HepG2 (cell line): ENCODE data around the gene IFT27. TPM values are rescaled to one million over a fixed set of nuclear protein-coding genes. Genes with fewer than 3 reads are reported as not detected.
A peak's percentile ranks its signal among the peaks of the same experiment; 100 is the strongest.

Source experiments
- ATAC-seq: fragments of 200-7000 bp; cut with Tn5 transposase; 3 replicates; pipeline ENCODE4 v1.9.1; 2020; ENCODE audit warnings: mild to moderate bottlenecking, moderate library complexity
- BruUV-seq: library from RNA; stranded (reverse); fragments of 400-500 nt; replicated peaks from 2 replicates; lab custom pipeline; 2021; lab: Mats Ljungman, UMichigan
- CTCF ChIA-PET: fragments of 300-600 bp; formaldehyde crosslinking; extraction: SDS; loops from one replicate; lab custom pipeline; 2021; ENCODE audit warnings: low total read pairs, inconsistent platforms, low intra/inter-chr PET ratio; lab: Yijun Ruan, JAX
- POLR2A ChIA-PET: fragments of 350-600 bp; sonication (Branson Sonifier 250); formaldehyde crosslinking; loops from one replicate; lab custom pipeline; 2020; ENCODE audit warnings: antibody characterized with exemption, inconsistent platforms; lab: Yijun Ruan, JAX
- DNase-seq: peaks from one replicate; pipeline ENCODE4 v3.0.0-alpha.2; 2015; ENCODE audit warnings: low spot score
- FAIRE-seq: peaks from 3 replicates; lab custom pipeline; 2011; peaks lifted over from hg19 to GRCh38; lab: Jason Lieb, UNC
- H2AFZ ChIP-seq: one replicate; pipeline ENCODE4 v1.6.1; 2011; ENCODE audit warnings: low read length, inconsistent platforms
- H3K27ac ChIP-seq: fragments of 300-600 bp; 3 replicates; pipeline ENCODE4 v1.8.0; 2011; ENCODE audit warnings: mixed run types, mild to moderate bottlenecking, mixed read lengths, low read length, inconsistent platforms; ENCODE audit not compliant: insufficient read depth; ENCODE audit errors: extremely low read length
- H3K27me3 ChIP-seq, 2 experiments: fragments of 200-600 bp in 1 of 2; 2 replicates in 1 of 2; 3 replicates in 1 of 2; pipeline versions ENCODE4 v1.6.0 to v1.8.0; 2011; ENCODE audit warnings: low read length in 2 of 2, mild to moderate bottlenecking in 2 of 2, moderate library complexity in 2 of 2, inconsistent platforms in 1 of 2; ENCODE audit not compliant: insufficient read depth in 2 of 2, control insufficient read depth in 1 of 2
- H3K36me3 ChIP-seq, 2 experiments: fragments of 200-600 bp in 1 of 2; replicated peaks in 1 of 2; 2 replicates in 1 of 2; 3 replicates in 1 of 2; pipeline versions ENCODE4 v1.5.1 to v1.8.0; 2011; ENCODE audit warnings: low read length in 2 of 2, inconsistent platforms in 1 of 2; ENCODE audit not compliant: insufficient read depth in 2 of 2, control insufficient read depth in 1 of 2
- H3K4me1 ChIP-seq: 2 replicates; pipeline ENCODE4 v1.5.1; 2012; ENCODE audit warnings: low read length, inconsistent platforms; ENCODE audit not compliant: insufficient read depth
- H3K4me2 ChIP-seq: 2 replicates; pipeline ENCODE4 v1.6.0; 2011; ENCODE audit warnings: low read depth, low read length, inconsistent platforms
- H3K4me3 ChIP-seq, 3 experiments: fragments of 200-600 bp in 1 of 3; sonication (generic), shearing (Covaris generic) in 1 of 3; replicated peaks in 1 of 3; 2 replicates each; pipeline ENCODE4 v1.5.1; 2011 to 2016; ENCODE audit warnings: low read length in 3 of 3, inconsistent platforms in 2 of 3, low read depth in 2 of 3, mild to moderate bottlenecking in 2 of 3, control low read depth in 1 of 3, mixed read lengths in 1 of 3; ENCODE audit not compliant: insufficient read depth in 1 of 3
- H3K79me2 ChIP-seq: one replicate; pipeline ENCODE4 v1.6.1; 2011; ENCODE audit warnings: low read length, inconsistent platforms; ENCODE audit not compliant: insufficient read depth
- H3K9ac ChIP-seq: 2 replicates; pipeline ENCODE4 v1.6.0; 2011; ENCODE audit warnings: mild to moderate bottlenecking, low read depth, low read length, inconsistent platforms; ENCODE audit not compliant: insufficient read depth
- H3K9me3 ChIP-seq: 2 replicates; pipeline ENCODE4 v1.5.1; 2012; ENCODE audit warnings: mild to moderate bottlenecking, low read length
- H4K20me1 ChIP-seq: 2 replicates; pipeline ENCODE4 v1.6.0; 2011; ENCODE audit warnings: inconsistent platforms, mild to moderate bottlenecking, low read length, moderate library complexity; ENCODE audit not compliant: insufficient read depth
- BRCA1 ChIP-seq: sonication (generic); formaldehyde crosslinking; IDR thresholded peaks from 2 replicates; pipeline ENCODE4 v1.4.0; 2020; ENCODE audit warnings: missing genetic modification reagents
- DNMT1 ChIP-seq: sonication (generic); formaldehyde crosslinking; IDR thresholded peaks from 2 replicates; pipeline ENCODE4 v1.5.1; 2020; ENCODE audit warnings: mild to moderate bottlenecking, missing genetic modification reagents
- ESRRA ChIP-seq: sonication (generic); formaldehyde crosslinking; IDR thresholded peaks from 2 replicates; pipeline ENCODE4 v1.5.1; 2020; ENCODE audit warnings: mild to moderate bottlenecking, low read depth, missing genetic modification reagents
- HOXA3 ChIP-seq: sonication (generic); formaldehyde crosslinking; IDR thresholded peaks from 2 replicates; pipeline ENCODE4 v1.5.0; 2020; ENCODE audit warnings: missing genetic modification reagents
- MAFK ChIP-seq, 2 experiments: IDR thresholded peaks in 1 of 2; conservative IDR thresholded peaks in 1 of 2; 2 replicates each; pipeline ENCODE4 v1.6.1; 2011; ENCODE audit warnings: improper control_type of control experiment in 2 of 2, low read length in 2 of 2
- NFYC ChIP-seq: IDR thresholded peaks from 2 replicates; pipeline ENCODE4 v1.6.1; 2016; ENCODE audit warnings: missing genetic modification reagents, missing compliant biosample characterization
- PHF8 ChIP-seq: sonication (generic); formaldehyde crosslinking; IDR thresholded peaks from 2 replicates; pipeline ENCODE4 v1.5.0; 2020; ENCODE audit warnings: missing genetic modification reagents
- POGK ChIP-seq: sonication (generic); formaldehyde crosslinking; conservative IDR thresholded peaks from 2 replicates; pipeline ENCODE4 v1.8.0; 2022; ENCODE audit warnings: mild to moderate bottlenecking, moderate library complexity, missing genetic modification reagents
- PREB ChIP-seq: sonication (generic); formaldehyde crosslinking; IDR thresholded peaks from 2 replicates; pipeline ENCODE4 v1.4.0; 2020; ENCODE audit warnings: missing genetic modification reagents
- RAD21 ChIP-seq: fragments of 450-650 bp; formaldehyde crosslinking; IDR thresholded peaks from 2 replicates; pipeline ENCODE4 v1.5.0; 2020; ENCODE audit warnings: mild to moderate bottlenecking
- YEATS2 ChIP-seq: sonication (generic); formaldehyde crosslinking; IDR thresholded peaks from 2 replicates; pipeline ENCODE4 v1.4.0; 2020; ENCODE audit warnings: missing genetic modification reagents, borderline replicate concordance
- ZBTB14 ChIP-seq: sonication (generic); formaldehyde crosslinking; IDR thresholded peaks from 2 replicates; pipeline ENCODE4 v1.4.0; 2020; ENCODE audit warnings: missing genetic modification reagents
- ZBTB25 ChIP-seq: IDR thresholded peaks from 2 replicates; pipeline ENCODE4 v1.6.1; 2018; ENCODE audit warnings: missing genetic modification reagents
- ZEB1 ChIP-seq: IDR thresholded peaks from 2 replicates; pipeline ENCODE4 v1.6.1; 2012; ENCODE audit warnings: mild to moderate bottlenecking, low read depth, inconsistent platforms; ENCODE audit not compliant: insufficient replicate concordance
- ZKSCAN5 ChIP-seq: sonication (generic); formaldehyde crosslinking; IDR thresholded peaks from 2 replicates; pipeline ENCODE4 v1.5.1; 2020; ENCODE audit warnings: mild to moderate bottlenecking, missing genetic modification reagents
- ZNF543 ChIP-seq: sonication (generic); formaldehyde crosslinking; IDR thresholded peaks from 2 replicates; pipeline ENCODE4 v1.4.0; 2020; ENCODE audit warnings: mild to moderate bottlenecking, missing genetic modification reagents
- ZNF83 ChIP-seq: sonication (generic); formaldehyde crosslinking; IDR thresholded peaks from 2 replicates; pipeline ENCODE4 v1.4.0; 2020; ENCODE audit warnings: missing genetic modification reagents, mild to moderate bottlenecking, borderline replicate concordance
- WGBS: methylation state at CpG from one replicate; pipeline ENCODE4 v1.1.6; 2017; ENCODE audit warnings: low lambda C conversion rate; 5-methylcytosine and 5-hydroxymethylcytosine counted together
- in situ Hi-C: cut with HindIII; loops from 2 replicates; pipeline ENCODE4 v1.10.0; 2017; ENCODE audit warnings: low pct_unique_long_range_greater_than_20kb; ENCODE audit not compliant: extremely low pct_ligation_motif_present
- intact Hi-C: fragments of 100-400 bp; cut with micrococcal nuclease; formaldehyde crosslinking; loops from one replicate; pipeline ENCODE4 v1.10.0; 2022; ENCODE audit not compliant: unreplicated experiment
- polyA plus RNA-seq, 8 experiments: library from polyadenylated mRNA; depleted of rRNA in 3 of 8; stranded (reverse) in 7 of 8; unstranded in 1 of 8; fragments of >200 nt; fragmentation: Illumina TruSeq in 4 of 8; extraction: Trizol in 4 of 8; gene quantifications; 2 replicates each; pipeline versions ENCODE4 v1.2.1 to v1.2.3, GENCODE V29; 2011 to 2016; ENCODE audit warnings: low read depth in 4 of 8, missing spikeins in 1 of 8, mixed read lengths in 1 of 8; ENCODE audit not compliant: insufficient read depth in 1 of 8
- total RNA-seq, 5 experiments: library from RNA; depleted of rRNA; stranded (reverse); fragments of >200 nt; fragmentation: Illumina TruSeq; extraction: Trizol; gene quantifications; 2 replicates each; pipeline ENCODE4 v1.2.3, GENCODE V29; 2016; ENCODE audit warnings: low read depth in 1 of 5

The IFT27 gene
- total and polyA plus RNA-seq, 2 of the 13 experiments (the other 11 are each of a cell fraction or from before 2014, with no cell fraction given): 0.25 to 0.33 TPM

- ChIA-PET POLR2A (no interaction called here), CTCF (no interaction called here)
- H3K4me1 ChIP-seq: no peaks in the 10 kb centered on the region
- ATAC-seq (peak; percentile 91), DNase-seq (no peak), FAIRE-seq (no peak)
- in situ Hi-C loops: no loop called here
- WGBS: 26% methylated on average over 23 of the region's 75 CpGs
- no peaks in the 10 kb centered on the region for H4K20me1 ChIP-seq
- no peaks in the 10 kb centered on the region for H3K9me3 ChIP-seq
- BruUV-seq: no TSS peak
- no peaks in the 10 kb centered on the region for H3K79me2 ChIP-seq
- H3K9ac ChIP-seq: no peak within 1 kb of the TSS
- 0 out of 2 replicates have a peak within 1 kb of the TSS, but pooled peaks have one; percentile 8 for H3K4me2 ChIP-seq
- H3K27me3 ChIP-seq: peaks cover 5 to 69% of the 10 kb centered on the region in 2 experiments; a peak in 4 of 5 replicates
- intact Hi-C loops: no loop called here
- no peak within 1 kb of the TSS for H2AFZ ChIP-seq
- no peak within 1 kb of the TSS for H3K27ac ChIP-seq
- H3K4me3 ChIP-seq: no peak within 1 kb of the TSS
- H3K36me3 ChIP-seq: no peaks in the 10 kb centered on the region
- TF ChIP-seq MAFK (conservative IDR thresholded peaks at IDR 0.05 in 1 of 2, IDR thresholded peaks at IDR 0.05 in 1 of 2; ENCODE audit: low read length in 2 of 2) (peak; percentile 8 to 36; a peak in 2 of 4 replicates), RAD21 (CRISPR knock-in tag) (0 out of 2 replicates have a peak, but pooled peaks have one; percentile 17), BRCA1 (CRISPR knock-in tag) (no peak), ZNF543 (CRISPR knock-in tag) (no peak), POGK (CRISPR knock-in tag) (no peak), NFYC (no peak), YEATS2 (no peak), HOXA3 (CRISPR knock-in tag) (0 out of 2 replicates have a peak, but pooled peaks have one; percentile 19), ESRRA (CRISPR knock-in tag) (no peak), DNMT1 (CRISPR knock-in tag) (no peak), ZEB1 (no peak), ZKSCAN5 (no peak), PHF8 (no peak), ZBTB25 (no peak), ZBTB14 (CRISPR knock-in tag) (peak; percentile 58), PREB (CRISPR knock-in tag) (no peak), ZNF83 (CRISPR knock-in tag) (no peak)
These were observed 41.0 kb upstream of the IFT27 start, which contains the start of gene PVALB for GRCh38 chr22:36816636-36817524. TSS of gene PVALB (minus strand) at chr22:36817035. CDS start at chr22:36817005, 30 bp downstream.
